HepG2 (cell line): ENCODE data around the gene USP32. TPM values are rescaled to one million over a fixed set of nuclear protein-coding genes. Genes with fewer than 3 reads are reported as not detected.

ENCODE experiments used
- BRCA1 ChIP-seq: sonication (generic); formaldehyde crosslinking; IDR thresholded peaks from 2 replicates; pipeline ENCODE4 v1.4.0; 2020; ENCODE audit warnings: missing genetic modification reagents
- CENPT ChIP-seq: sonication (generic); formaldehyde crosslinking; IDR thresholded peaks from 2 replicates; pipeline ENCODE4 v1.8.0; 2022; ENCODE audit warnings: low read depth, mild to moderate bottlenecking, moderate library complexity, missing genetic modification reagents
- FOXJ3 ChIP-seq: sonication (generic); formaldehyde crosslinking; IDR thresholded peaks from 2 replicates; pipeline ENCODE4 v1.4.0; 2020; ENCODE audit warnings: missing genetic modification reagents, mild to moderate bottlenecking, borderline replicate concordance
- FOXO1 ChIP-seq: sonication (generic); formaldehyde crosslinking; IDR thresholded peaks from 2 replicates; pipeline ENCODE4 v1.4.0; 2020; ENCODE audit warnings: missing genetic modification reagents
- NFYC ChIP-seq: IDR thresholded peaks from 2 replicates; pipeline ENCODE4 v1.6.1; 2016; ENCODE audit warnings: missing genetic modification reagents, missing compliant biosample characterization
- RFXAP ChIP-seq: sonication (generic); formaldehyde crosslinking; IDR thresholded peaks from 2 replicates; pipeline ENCODE4 v1.4.0; 2020; ENCODE audit warnings: missing genetic modification reagents, borderline replicate concordance
- SIN3A ChIP-seq: IDR thresholded peaks from 2 replicates; pipeline ENCODE4 v1.6.1; 2011; ENCODE audit warnings: low read depth, mild to moderate bottlenecking, control low read depth, low read length, borderline replicate concordance
- SIX4 ChIP-seq: sonication (generic); formaldehyde crosslinking; IDR thresholded peaks from 2 replicates; pipeline ENCODE4 v1.4.0; 2020; ENCODE audit warnings: missing genetic modification reagents
- SMC3 ChIP-seq: IDR thresholded peaks from 2 replicates; pipeline ENCODE4 v1.6.1; 2011; ENCODE audit warnings: low read length, improper control_type of control experiment
- SP1 ChIP-seq, 2 experiments: fragments of 450-650 bp in 1 of 2; sonication (generic) in 1 of 2; formaldehyde crosslinking in 1 of 2; IDR thresholded peaks; 2 replicates each; pipeline versions ENCODE4 v1.4.0 to v1.6.1; 2016 to 2020; ENCODE audit warnings: missing genetic modification reagents in 1 of 2
- ZBTB21 ChIP-seq: sonication (generic); formaldehyde crosslinking; IDR thresholded peaks from 2 replicates; pipeline ENCODE4 v1.4.0; 2020; ENCODE audit warnings: missing genetic modification reagents
- ZNF205 ChIP-seq: IDR thresholded peaks from 2 replicates; pipeline ENCODE4 v1.6.1; 2018; ENCODE audit warnings: missing biosample characterization, missing genetic modification reagents
- ZNF496 ChIP-seq: sonication (generic); formaldehyde crosslinking; IDR thresholded peaks from 2 replicates; pipeline ENCODE4 v1.8.1; 2023; ENCODE audit warnings: mild to moderate bottlenecking, moderate library complexity, missing genetic modification reagents; ENCODE audit not compliant: insufficient replicate concordance
- ZNF552 ChIP-seq: sonication (generic); formaldehyde crosslinking; IDR thresholded peaks from 2 replicates; pipeline ENCODE4 v1.9.0; 2022; ENCODE audit warnings: missing genetic modification reagents, mild to moderate bottlenecking, borderline replicate concordance
- ZNF556 ChIP-seq: sonication (generic); formaldehyde crosslinking; IDR thresholded peaks from 2 replicates; pipeline ENCODE4 v1.4.0; 2020; ENCODE audit warnings: mild to moderate bottlenecking, missing genetic modification reagents, borderline replicate concordance
- ZNF746 ChIP-seq: sonication (generic); formaldehyde crosslinking; IDR thresholded peaks from 2 replicates; pipeline ENCODE4 v1.8.0; 2022; ENCODE audit warnings: mild to moderate bottlenecking, missing genetic modification reagents
- ZNF749 ChIP-seq: sonication (generic); formaldehyde crosslinking; IDR thresholded peaks from 2 replicates; pipeline ENCODE4 v1.8.0; 2022; ENCODE audit warnings: mild to moderate bottlenecking, missing genetic modification reagents, moderate library complexity, borderline replicate concordance
- ZSCAN22 ChIP-seq: sonication (generic); formaldehyde crosslinking; IDR thresholded peaks from 2 replicates; pipeline ENCODE4 v1.4.0; 2020; ENCODE audit warnings: mild to moderate bottlenecking, missing genetic modification reagents
- ZSCAN30 ChIP-seq: sonication (generic); formaldehyde crosslinking; IDR thresholded peaks from 2 replicates; pipeline ENCODE4 v1.5.0; 2020; ENCODE audit warnings: mild to moderate bottlenecking, missing genetic modification reagents
- ZSCAN31 ChIP-seq: sonication (generic); formaldehyde crosslinking; IDR thresholded peaks from 2 replicates; pipeline ENCODE4 v1.5.0; 2020; ENCODE audit warnings: low read depth, mild to moderate bottlenecking, missing genetic modification reagents
- polyA plus RNA-seq, 8 experiments: library from polyadenylated mRNA; depleted of rRNA in 3 of 8; stranded (reverse) in 7 of 8; unstranded in 1 of 8; fragments of >200 nt; fragmentation: Illumina TruSeq in 4 of 8; extraction: Trizol in 4 of 8; gene quantifications; 2 replicates each; pipeline versions ENCODE4 v1.2.1 to v1.2.3, GENCODE V29; 2011 to 2016; ENCODE audit warnings: low read depth in 4 of 8, missing spikeins in 1 of 8, mixed read lengths in 1 of 8; ENCODE audit not compliant: insufficient read depth in 1 of 8
- total RNA-seq, 5 experiments: library from RNA; depleted of rRNA; stranded (reverse); fragments of >200 nt; fragmentation: Illumina TruSeq; extraction: Trizol; gene quantifications; 2 replicates each; pipeline ENCODE4 v1.2.3, GENCODE V29; 2016; ENCODE audit warnings: low read depth in 1 of 5
- TF ChIP-seq, protein P1 (sequence below): sonication (generic); formaldehyde crosslinking; IDR thresholded peaks from 2 replicates; pipeline ENCODE4 v1.4.0; 2020; ENCODE audit warnings: missing genetic modification reagents
- TF ChIP-seq, protein P2 (sequence below): IDR thresholded peaks from 2 replicates; pipeline ENCODE4 v1.6.1; 2012; ENCODE audit warnings: inconsistent platforms
- TF ChIP-seq, protein P3 (sequence below): sonication (generic); formaldehyde crosslinking; IDR thresholded peaks from 2 replicates; pipeline ENCODE4 v1.8.0; 2022; ENCODE audit warnings: mild to moderate bottlenecking, missing genetic modification reagents; ENCODE audit not compliant: insufficient replicate concordance

The USP32 gene
- total and polyA plus RNA-seq, 2 of the 13 experiments (the other 11 are each of a cell fraction or from before 2014, with no cell fraction given): 24.9 to 39.9 TPM

DNA sequence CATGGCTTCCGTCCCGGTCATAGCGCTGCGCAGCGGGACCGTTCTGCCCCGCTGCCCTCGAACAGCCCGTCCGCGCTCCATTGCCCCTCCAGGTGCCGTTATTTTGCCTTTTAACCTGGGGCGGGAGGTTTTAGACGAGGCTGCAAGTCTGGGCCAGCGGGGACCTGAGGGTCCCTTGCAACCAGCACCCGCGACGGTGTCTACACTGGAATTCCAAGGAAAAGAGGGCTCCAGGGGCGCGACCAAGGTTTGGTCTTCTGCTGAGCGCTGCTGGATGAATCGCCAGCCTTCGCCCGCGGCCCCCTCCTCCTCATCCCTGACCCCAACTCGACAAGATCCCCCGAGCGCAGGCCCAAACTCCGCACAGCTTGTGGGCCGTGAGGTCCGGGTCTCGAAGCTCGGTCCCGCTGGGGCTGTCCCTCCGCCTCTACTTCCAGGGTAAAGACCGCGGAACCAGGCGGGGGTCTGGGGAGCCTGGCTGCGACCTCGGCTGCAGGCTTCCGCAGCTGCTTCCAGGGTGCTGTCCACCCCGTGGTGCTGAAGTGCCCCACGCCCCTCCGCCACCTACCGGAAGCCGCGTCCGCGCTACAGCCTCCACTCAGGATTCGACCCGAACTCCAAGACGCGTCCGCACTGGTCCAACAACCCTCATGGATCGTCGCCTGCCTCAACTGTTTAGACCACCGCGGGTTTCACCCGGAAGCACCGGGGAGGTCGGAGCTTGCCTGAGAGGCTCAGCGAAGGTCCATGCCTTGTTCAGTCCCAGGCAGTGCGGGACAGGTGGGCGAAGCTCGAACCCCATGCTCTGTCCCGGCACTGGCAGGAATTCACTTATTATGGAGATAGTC, 252.3 kb downstream of the USP32 start (continued):
- no peak for TF ChIP-seq FOXJ3 (CRISPR knock-in tag)
- TF ChIP-seq ZSCAN22: peak; percentile 56; the same call in 1 of the 2 replicates
- TF ChIP-seq SIN3A: peak; percentile 99
- TF ChIP-seq BRCA1 (CRISPR knock-in tag): peak; percentile 85; the same call in 1 of the 2 replicates
- TF ChIP-seq ZNF552 (CRISPR knock-in tag): peak; percentile 93
- TF ChIP-seq, protein P1, sequence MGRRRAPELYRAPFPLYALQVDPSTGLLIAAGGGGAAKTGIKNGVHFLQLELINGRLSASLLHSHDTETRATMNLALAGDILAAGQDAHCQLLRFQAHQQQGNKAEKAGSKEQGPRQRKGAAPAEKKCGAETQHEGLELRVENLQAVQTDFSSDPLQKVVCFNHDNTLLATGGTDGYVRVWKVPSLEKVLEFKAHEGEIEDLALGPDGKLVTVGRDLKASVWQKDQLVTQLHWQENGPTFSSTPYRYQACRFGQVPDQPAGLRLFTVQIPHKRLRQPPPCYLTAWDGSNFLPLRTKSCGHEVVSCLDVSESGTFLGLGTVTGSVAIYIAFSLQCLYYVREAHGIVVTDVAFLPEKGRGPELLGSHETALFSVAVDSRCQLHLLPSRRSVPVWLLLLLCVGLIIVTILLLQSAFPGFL: peak; percentile 67; the same call in 1 of the 2 replicates
- TF ChIP-seq, protein P2, sequence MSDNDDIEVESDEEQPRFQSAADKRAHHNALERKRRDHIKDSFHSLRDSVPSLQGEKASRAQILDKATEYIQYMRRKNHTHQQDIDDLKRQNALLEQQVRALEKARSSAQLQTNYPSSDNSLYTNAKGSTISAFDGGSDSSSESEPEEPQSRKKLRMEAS: peak; percentile 79
- TF ChIP-seq SIX4: peak; percentile 90
- TF ChIP-seq ZSCAN30: peak; percentile 91
- no peak for TF ChIP-seq SP1 (IDR thresholded peaks at IDR 0.05)
- peak; percentile 65 for TF ChIP-seq SP1 (CRISPR knock-in tag; IDR thresholded peaks at IDR 0.05)
- TF ChIP-seq, protein P3, sequence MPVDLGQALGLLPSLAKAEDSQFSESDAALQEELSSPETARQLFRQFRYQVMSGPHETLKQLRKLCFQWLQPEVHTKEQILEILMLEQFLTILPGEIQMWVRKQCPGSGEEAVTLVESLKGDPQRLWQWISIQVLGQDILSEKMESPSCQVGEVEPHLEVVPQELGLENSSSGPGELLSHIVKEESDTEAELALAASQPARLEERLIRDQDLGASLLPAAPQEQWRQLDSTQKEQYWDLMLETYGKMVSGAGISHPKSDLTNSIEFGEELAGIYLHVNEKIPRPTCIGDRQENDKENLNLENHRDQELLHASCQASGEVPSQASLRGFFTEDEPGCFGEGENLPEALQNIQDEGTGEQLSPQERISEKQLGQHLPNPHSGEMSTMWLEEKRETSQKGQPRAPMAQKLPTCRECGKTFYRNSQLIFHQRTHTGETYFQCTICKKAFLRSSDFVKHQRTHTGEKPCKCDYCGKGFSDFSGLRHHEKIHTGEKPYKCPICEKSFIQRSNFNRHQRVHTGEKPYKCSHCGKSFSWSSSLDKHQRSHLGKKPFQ (CRISPR knock-in tag): peak; percentile 80
- TF ChIP-seq NFYC: peak; percentile 67
- TF ChIP-seq ZNF205 (CRISPR knock-in tag): peak; percentile 94
- TF ChIP-seq RFXAP (CRISPR knock-in tag): peak; percentile 84; the same call in 1 of the 2 replicates
- peak; percentile 77 for TF ChIP-seq ZBTB21
- peak; percentile 3; the same call in 1 of the 2 replicates for TF ChIP-seq SMC3
- peak; percentile 73; the same call in 1 of the 2 replicates for TF ChIP-seq ZNF746 (CRISPR knock-in tag)
- peak; percentile 70; the same call in 1 of the 2 replicates for TF ChIP-seq ZNF556 (CRISPR knock-in tag)
- TF ChIP-seq FOXO1 (CRISPR knock-in tag): peak; percentile 93
- no peak for TF ChIP-seq ZNF496 (CRISPR knock-in tag)
- peak; percentile 96; the same call in 1 of the 2 replicates for TF ChIP-seq ZSCAN31 (CRISPR knock-in tag)
- TF ChIP-seq ZNF749: peak; percentile 99
- TF ChIP-seq CENPT (CRISPR knock-in tag): peak; percentile 97
